Endothelial cell of umbilical vein (primary cell): Measurements from ENCODE around the gene EIF2AK2. TPM values are rescaled to one million over a fixed set of nuclear protein-coding genes. Genes with fewer than 3 reads are reported as not detected.

Experiments
- BruUV-seq: library from RNA; stranded (reverse); fragments of 400-500 nt; replicated peaks from 2 replicates; lab custom pipeline; 2021; lab: Mats Ljungman, UMichigan
- CTCF ChIA-PET: fragments of 300-600, 350-600 bp; sonication (Branson Sonifier 250); formaldehyde crosslinking; loops from one replicate; lab custom pipeline; 2021; ENCODE audit warnings: antibody characterized with exemption, inconsistent platforms; lab: Charles Lee
- POLR2A ChIA-PET: fragments of 300-600, 350-600 bp; sonication (Branson Sonifier 250); formaldehyde crosslinking; loops from one replicate; lab custom pipeline; 2021; ENCODE audit warnings: antibody characterized with exemption, inconsistent platforms; lab: Charles Lee
- DNase-seq: peaks from one replicate; pipeline ENCODE4 v3.0.0-alpha.2; 2011; ENCODE audit warnings: low read depth, low spot score
- FAIRE-seq: peaks from 2 replicates; lab custom pipeline; 2011; peaks lifted over from hg19 to GRCh38; lab: Jason Lieb, UNC
- H2AFZ ChIP-seq: 2 replicates; pipeline ENCODE4 v1.6.0; 2012; ENCODE audit warnings: low read depth, low read length, control low read depth, inconsistent platforms
- H3K27ac ChIP-seq: 2 replicates; pipeline ENCODE4 v1.5.1; 2011; ENCODE audit warnings: low read depth, mild to moderate bottlenecking, control low read depth, low read length, moderate library complexity; ENCODE audit not compliant: insufficient read depth
- H3K27me3 ChIP-seq, 2 experiments: 2 replicates each; pipeline versions ENCODE4 v1.6.0 to v1.6.1; 2011; ENCODE audit warnings: low read length in 2 of 2, mixed read lengths in 1 of 2; ENCODE audit not compliant: control insufficient read depth in 2 of 2, insufficient read depth in 2 of 2
- H3K36me3 ChIP-seq, 2 experiments: 2 replicates in 1 of 2; 3 replicates in 1 of 2; pipeline ENCODE4 v1.5.1; 2011; ENCODE audit warnings: low read length in 2 of 2, mild to moderate bottlenecking in 1 of 2, moderate library complexity in 1 of 2; ENCODE audit not compliant: control insufficient read depth in 2 of 2, insufficient read depth in 2 of 2; ENCODE audit errors: extremely low read depth in 1 of 2
- H3K4me1 ChIP-seq: 3 replicates; pipeline ENCODE4 v1.5.1; 2011; ENCODE audit warnings: mild to moderate bottlenecking, low read length; ENCODE audit not compliant: control insufficient read depth, insufficient read depth; ENCODE audit errors: extremely low read depth
- H3K4me2 ChIP-seq: 2 replicates; pipeline ENCODE4 v1.6.1; 2011; ENCODE audit warnings: low read length, control low read depth, mixed read lengths; ENCODE audit not compliant: insufficient read depth
- H3K4me3 ChIP-seq, 3 experiments: fragments of 200-600 bp in 1 of 3; sonication (generic), shearing (Covaris generic) in 1 of 3; replicated peaks in 1 of 3; 2 replicates each; pipeline ENCODE4 v1.5.1; 2011 to 2016; ENCODE audit warnings: control low read depth in 3 of 3, low read length in 3 of 3, mild to moderate bottlenecking in 2 of 3, inconsistent platforms in 1 of 3, low read depth in 1 of 3, moderate library complexity in 1 of 3; ENCODE audit not compliant: insufficient read depth in 1 of 3
- H3K79me2 ChIP-seq: 2 replicates; pipeline ENCODE4 v1.6.0; 2012; ENCODE audit warnings: low read length, inconsistent platforms; ENCODE audit not compliant: control insufficient read depth, insufficient read depth
- H3K9ac ChIP-seq: replicated peaks from 2 replicates; pipeline ENCODE3; 2011; ENCODE audit warnings: low read length, control low read depth; ENCODE audit not compliant: insufficient read depth; ENCODE audit errors: extremely low read depth
- H3K9me1 ChIP-seq: replicated peaks from 3 replicates; pipeline ENCODE4 v1.6.0; 2011; ENCODE audit warnings: mild to moderate bottlenecking, low read length; ENCODE audit not compliant: control insufficient read depth, insufficient read depth; ENCODE audit errors: extremely low read depth
- H3K9me3 ChIP-seq: replicated peaks from 2 replicates; pipeline ENCODE4 v1.5.1; 2012; ENCODE audit warnings: low read length, inconsistent platforms; ENCODE audit not compliant: control insufficient read depth, insufficient read depth
- H4K20me1 ChIP-seq: replicated peaks from 2 replicates; pipeline ENCODE3; 2011; ENCODE audit warnings: mild to moderate bottlenecking, low read length; ENCODE audit not compliant: control insufficient read depth, insufficient read depth; ENCODE audit errors: extremely low read depth
- EZH2 ChIP-seq: IDR thresholded peaks from 2 replicates; pipeline ENCODE4 v1.6.1; 2012; ENCODE audit warnings: borderline replicate concordance, low read depth, mild to moderate bottlenecking, moderate library complexity, low read length, inconsistent platforms; ENCODE audit not compliant: severe bottlenecking
- FOS ChIP-seq: IDR thresholded peaks from 2 replicates; pipeline ENCODE4 v1.6.1; 2011; ENCODE audit warnings: mild to moderate bottlenecking, low read length, moderate library complexity, borderline replicate concordance; ENCODE audit not compliant: insufficient read depth
- GATA2 ChIP-seq: IDR thresholded peaks from 2 replicates; pipeline ENCODE4 v1.7.0; 2011; ENCODE audit warnings: low read depth, mild to moderate bottlenecking, moderate library complexity, mixed read lengths, low read length; ENCODE audit not compliant: insufficient read length, insufficient read depth
- JUN ChIP-seq: IDR thresholded peaks from 2 replicates; pipeline ENCODE4 v1.6.1; 2011; ENCODE audit warnings: borderline replicate concordance, low read depth; ENCODE audit not compliant: insufficient read length, insufficient read depth
- MYC ChIP-seq: IDR thresholded peaks from one replicate; pipeline ENCODE4 v1.6.1; 2011; ENCODE audit warnings: mild to moderate bottlenecking, low read depth, low read length
- POLR2A ChIP-seq: IDR thresholded peaks from 2 replicates; pipeline ENCODE4 v1.6.1; 2012; ENCODE audit warnings: low read depth, mild to moderate bottlenecking, control low read depth, low read length
- POLR2AphosphoS5 ChIP-seq: IDR thresholded peaks from 2 replicates; pipeline ENCODE4 v1.6.1; 2012; ENCODE audit warnings: low read depth, mild to moderate bottlenecking, control low read depth, low read length, moderate library complexity; ENCODE audit not compliant: insufficient read depth
- dilution Hi-C: fragments of 300-500 bp; cut with MboI; formaldehyde crosslinking; loops from one replicate; pipeline ENCODE4 v1.15.0; 2019; ENCODE audit warnings: low sequenced_read_pairs; ENCODE audit not compliant: extremely low pct_ligation_motif_present
- intact Hi-C: fragments of 100-400 bp; cut with micrococcal nuclease; formaldehyde crosslinking; loops from one replicate; pipeline ENCODE4 v1.10.0; 2022
- polyA plus RNA-seq, 4 experiments: library from polyadenylated mRNA; depleted of rRNA in 3 of 4; stranded (reverse) in 3 of 4; unstranded in 1 of 4; fragments of >200 nt; gene quantifications; 2 replicates each; pipeline versions ENCODE4 v1.2.1 to v1.2.3, GENCODE V29; 2011 to 2012; ENCODE audit warnings: missing spikeins in 1 of 4
- total RNA-seq: library from RNA; stranded (reverse); gene quantifications from 2 replicates; pipeline ENCODE4 v1.2.3, GENCODE V29; 2021
- TF ChIP-seq, protein P1 (sequence below): IDR thresholded peaks from 2 replicates; pipeline ENCODE4 v1.6.1; 2011; ENCODE audit not compliant: insufficient read depth, insufficient read length
- TF ChIP-seq, protein P2 (sequence below), 2 donors: IDR thresholded peaks; 1 replicate in 1 of 2; 2 replicates in 1 of 2; pipeline ENCODE4 v1.5.1; 2011; ENCODE audit warnings: low read length in 2 of 2, mild to moderate bottlenecking in 2 of 2, moderate library complexity in 2 of 2, control low read depth in 1 of 2, inconsistent platforms in 1 of 2, low read depth in 1 of 2; ENCODE audit not compliant: insufficient read depth in 1 of 2; ENCODE audit errors: extremely low read depth in 1 of 2

The EIF2AK2 gene
- total and polyA plus RNA-seq, 2 donors (not counting 3 experiments of a cell fraction or from before 2014, with no cell fraction given) = 8.0 to 41.1 TPM

DNA sequence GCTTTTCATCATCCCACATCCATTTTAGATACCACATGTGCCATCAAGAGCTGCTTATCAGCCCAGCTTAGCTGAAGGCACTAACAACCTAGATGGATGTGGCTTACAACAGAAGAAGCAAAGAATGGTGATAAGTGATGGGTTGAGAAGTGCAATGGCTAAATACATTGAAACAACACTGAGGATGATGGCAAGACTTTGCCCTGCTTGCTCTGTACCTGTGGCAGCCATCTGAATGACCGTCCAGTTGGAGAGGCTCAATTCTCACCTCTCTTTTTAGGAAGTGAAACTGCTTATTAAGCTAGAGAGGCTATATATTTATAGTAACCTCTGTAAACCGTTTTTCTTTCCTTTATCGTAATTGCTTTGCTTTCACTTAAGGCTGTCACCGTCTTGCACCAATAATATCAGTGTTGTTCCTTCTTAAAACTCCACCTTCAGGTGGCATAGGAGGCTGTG lies 66.7 kb downstream of the EIF2AK2 start:
- peaks cover 4 to 11% of the 10 kb centered on the region in 2 experiments for H3K36me3 ChIP-seq
- H3K27ac ChIP-seq = no peak overlapping the region
- no peak for FAIRE-seq
- TF ChIP-seq, protein P1, sequence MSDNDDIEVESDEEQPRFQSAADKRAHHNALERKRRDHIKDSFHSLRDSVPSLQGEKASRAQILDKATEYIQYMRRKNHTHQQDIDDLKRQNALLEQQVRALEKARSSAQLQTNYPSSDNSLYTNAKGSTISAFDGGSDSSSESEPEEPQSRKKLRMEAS = no peak
- TF ChIP-seq POLR2AphosphoS5 (no peak), GATA2 (no peak), EZH2 (no peak), JUN (no peak), POLR2A (no peak), MYC (no peak), FOS (no peak)
- TF ChIP-seq, protein P2, sequence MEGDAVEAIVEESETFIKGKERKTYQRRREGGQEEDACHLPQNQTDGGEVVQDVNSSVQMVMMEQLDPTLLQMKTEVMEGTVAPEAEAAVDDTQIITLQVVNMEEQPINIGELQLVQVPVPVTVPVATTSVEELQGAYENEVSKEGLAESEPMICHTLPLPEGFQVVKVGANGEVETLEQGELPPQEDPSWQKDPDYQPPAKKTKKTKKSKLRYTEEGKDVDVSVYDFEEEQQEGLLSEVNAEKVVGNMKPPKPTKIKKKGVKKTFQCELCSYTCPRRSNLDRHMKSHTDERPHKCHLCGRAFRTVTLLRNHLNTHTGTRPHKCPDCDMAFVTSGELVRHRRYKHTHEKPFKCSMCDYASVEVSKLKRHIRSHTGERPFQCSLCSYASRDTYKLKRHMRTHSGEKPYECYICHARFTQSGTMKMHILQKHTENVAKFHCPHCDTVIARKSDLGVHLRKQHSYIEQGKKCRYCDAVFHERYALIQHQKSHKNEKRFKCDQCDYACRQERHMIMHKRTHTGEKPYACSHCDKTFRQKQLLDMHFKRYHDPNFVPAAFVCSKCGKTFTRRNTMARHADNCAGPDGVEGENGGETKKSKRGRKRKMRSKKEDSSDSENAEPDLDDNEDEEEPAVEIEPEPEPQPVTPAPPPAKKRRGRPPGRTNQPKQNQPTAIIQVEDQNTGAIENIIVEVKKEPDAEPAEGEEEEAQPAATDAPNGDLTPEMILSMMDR (IDR thresholded peaks at IDR 0.05; ENCODE audit: extremely low read depth in 1 of 2, insufficient read depth in 1 of 2, low read depth in 1 of 2, low read length in 2 of 2) = no peak
- ChIA-PET POLR2A (no interaction called here), CTCF (no interaction called here)
- no peaks in the 10 kb centered on the region for H3K9me3 ChIP-seq
- intact Hi-C loops = no loop called here
- H3K4me3 ChIP-seq = no peak overlapping the region
- H4K20me1 ChIP-seq = no peaks in the 10 kb centered on the region
- no TSS peak for BruUV-seq
- dilution Hi-C loops = no loop called here
- H3K27me3 ChIP-seq = no peaks in the 10 kb centered on the region
- no peak overlapping the region for H2AFZ ChIP-seq
- peaks cover 10% of the 10 kb centered on the region for H3K4me1 ChIP-seq
- DNase-seq = no peak
- no peak overlapping the region for H3K4me2 ChIP-seq
- no peak overlapping the region for H3K9ac ChIP-seq
- no peaks in the 10 kb centered on the region for H3K9me1 ChIP-seq
- H3K79me2 ChIP-seq = no peaks in the 10 kb centered on the region
